ELR (cell line): ENCODE measurements around the gene LIMS3.
"Not testable (repeated sequence)": the region's sequence is repeated elsewhere in the genome, so short reads cannot be mapped to it uniquely, and the experiment has no call there.

Source experiments
- DNase-seq: peaks from one replicate; pipeline ENCODE4 v3.0.0-alpha.2; 2015; ENCODE audit warnings: low read depth

LIMS3 gene

GRCh38 chr2:109924481-109924880 is 26.0 kb downstream of the LIMS3 start:
- not testable (repeated sequence) for DNase-seq

DNA sequence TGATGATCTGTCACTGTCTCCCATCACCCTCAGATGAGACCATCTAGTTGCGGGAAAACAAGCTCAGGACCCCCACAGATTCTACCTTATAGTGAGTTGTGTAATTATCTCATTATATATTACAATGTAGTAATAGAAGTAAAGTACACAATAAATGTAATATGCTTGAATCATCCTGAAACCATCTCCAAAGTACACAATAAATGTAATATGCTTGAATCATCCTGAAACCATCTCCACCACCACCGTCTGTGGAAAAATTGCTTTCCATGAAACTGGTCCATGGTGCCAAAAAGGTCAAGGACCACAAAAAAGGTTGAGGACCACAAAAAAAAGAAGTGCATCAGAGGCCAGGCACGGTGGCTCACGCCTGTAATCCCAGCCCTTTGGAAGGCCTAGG is 29.3 kb downstream of the LIMS3 start:
- not testable (repeated sequence) for DNase-seq

GRCh38 chr2:109929222-109929621 is 30.7 kb downstream of the LIMS3 start:
- not testable (repeated sequence) for DNase-seq

GRCh38 chr2:109936534-109936933 is 38.0 kb downstream of the LIMS3 start:
- not testable (repeated sequence) for DNase-seq

- DNase-seq, result not testable (repeated sequence)
These were observed 46.9 kb downstream of the LIMS3 start for GRCh38 chr2:109945362-109945761.

GRCh38 chr2:109947262-109947958 is 48.9 kb downstream of the LIMS3 start:
- not testable (repeated sequence) for DNase-seq

GRCh38 chr2:109947959-109948520 is 49.6 kb downstream of the LIMS3 start:
- DNase-seq, result not testable (repeated sequence)

GRCh38 chr2:109950146-109950843 is 51.8 kb downstream of the LIMS3 start:
- not testable (repeated sequence) for DNase-seq

DNA sequence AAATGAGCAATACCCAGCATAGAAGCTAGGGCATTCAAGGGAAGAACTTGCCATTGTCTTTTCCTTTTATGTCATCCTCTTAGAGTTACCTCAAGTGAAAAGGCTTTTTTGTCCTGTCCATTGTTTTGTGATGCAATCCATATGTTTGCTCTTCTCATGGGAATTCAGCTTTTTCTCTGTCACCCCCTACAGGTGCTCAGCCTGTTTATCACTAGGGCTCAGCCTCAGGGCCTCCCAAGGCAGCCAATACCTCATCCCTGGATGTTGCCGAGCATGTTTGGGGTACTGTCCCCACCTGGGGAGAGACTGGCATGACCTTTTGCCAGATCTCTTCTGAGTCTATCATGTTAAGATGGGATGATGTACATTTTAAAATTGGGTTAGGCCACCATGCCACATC is 65.5 kb downstream of the LIMS3 start:
- DNase-seq, result not testable (repeated sequence)

GRCh38 chr2:109965482-109965881 is 67.0 kb downstream of the LIMS3 start:
- DNase-seq, result not testable (repeated sequence)

DNA sequence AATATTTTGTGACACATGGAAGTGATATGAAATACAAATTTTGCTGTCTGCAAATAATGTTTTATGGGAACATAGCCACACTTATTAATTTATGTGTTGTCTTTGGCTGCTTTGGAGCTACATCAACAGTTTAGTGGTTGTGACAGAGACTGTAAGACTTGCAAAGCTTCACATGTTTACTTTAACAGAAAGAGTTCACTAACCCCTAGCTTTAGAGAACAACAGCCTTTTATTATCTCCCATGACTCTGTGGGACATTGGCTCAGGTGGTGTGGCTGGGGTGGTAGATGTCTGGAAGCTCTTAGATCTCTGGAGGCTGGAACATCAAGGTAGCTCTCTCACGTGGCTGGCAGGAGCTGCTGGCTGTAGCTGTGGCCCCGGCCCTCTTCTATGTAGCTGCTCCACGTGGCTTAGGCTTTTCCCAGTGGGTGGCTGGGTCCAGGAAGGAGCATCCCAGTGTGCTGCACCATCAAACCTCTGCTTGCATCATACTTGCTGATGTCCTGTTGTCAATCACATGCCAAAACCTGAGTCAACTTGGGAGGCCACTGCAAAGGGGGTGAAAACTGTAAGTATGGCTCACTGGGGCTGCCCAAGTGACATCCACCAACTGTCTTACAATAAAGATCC is 67.7 kb downstream of the LIMS3 start:
- not testable (repeated sequence) for DNase-seq

GRCh38 chr2:109966858-109967257 is 68.4 kb downstream of the LIMS3 start:
- DNase-seq, result not testable (repeated sequence)

- DNase-seq, result not testable (repeated sequence)
These were observed 71.4 kb downstream of the LIMS3 start for GRCh38 chr2:109969864-109970263.

- DNase-seq, result not testable (repeated sequence)
These were observed 73.2 kb downstream of the LIMS3 start for GRCh38 chr2:109971710-109972109.
